Psoas muscle (tissue), 8 donors: ENCODE measurements around the gene YWHAQ. TPM values are rescaled to one million over a fixed set of nuclear protein-coding genes. Genes with fewer than 3 reads are reported as not detected.

Experiments used
- ATAC-seq, 4 donors: fragments of 200-7000 bp; cut with Tn5 transposase; one replicate each; pipeline ENCODE4 v1.9.1; 2020; ENCODE audit warnings: moderate library complexity in 3 of 4, mild to moderate bottlenecking in 2 of 4
- DNase-seq, 2 donors: peaks; one replicate each; pipeline ENCODE4 v3.0.0-alpha.2; 2020
- H3K27ac ChIP-seq: fragments of 200-600 bp; one replicate; pipeline ENCODE4 v1.8.0; 2022
- H3K27me3 ChIP-seq, 3 donors: fragments of 200-600 bp in 1 of 3; one replicate each; pipeline versions ENCODE4 v1.6.1 to v1.8.0; 2013 to 2022; ENCODE audit warnings: low read length in 2 of 3, mild to moderate bottlenecking in 2 of 3, moderate library complexity in 1 of 3; ENCODE audit not compliant: insufficient read depth in 3 of 3
- H3K36me3 ChIP-seq, 2 donors: fragments of 200-600 bp in 1 of 2; one replicate each; pipeline versions ENCODE4 v1.6.1 to v1.8.0; 2013 to 2022; ENCODE audit warnings: low read depth in 1 of 2, mild to moderate bottlenecking in 1 of 2, moderate library complexity in 1 of 2; ENCODE audit not compliant: insufficient read depth in 1 of 2
- H3K4me1 ChIP-seq: fragments of 200-600 bp; one replicate; pipeline ENCODE4 v1.8.0; 2022
- H3K4me3 ChIP-seq: fragments of 200-600 bp; one replicate; pipeline ENCODE4 v1.8.0; 2022; ENCODE audit warnings: mild to moderate bottlenecking
- H3K9me3 ChIP-seq: fragments of 200-600 bp; one replicate; pipeline ENCODE4 v1.8.0; 2022
- CTCF ChIP-seq: fragments of 200-600 bp; IDR thresholded peaks from one replicate; pipeline ENCODE4 v1.8.0; 2022; ENCODE audit warnings: antibody characterized with exemption
- WGBS, 3 donors: extraction: QIAGEN DNeasy Blood & Tissue Kit; methylation state at CpG; one replicate each; pipeline versions ENCODE4 v1.1.6 to v1.1.7; 2013; 5-methylcytosine and 5-hydroxymethylcytosine counted together
- intact Hi-C, 2 donors: fragments of 100-400 bp; cut with DNase I; formaldehyde crosslinking; loops; one replicate each; pipeline versions ENCODE4 v1.11.0 to v1.14.2; 2022
- polyA plus RNA-seq, 3 donors: library from polyadenylated mRNA; stranded (reverse); fragments of 200-250 nt; gene quantifications; one replicate each; pipeline ENCODE4 v1.2.3, GENCODE V29; 2013
- total RNA-seq, 4 donors: library from RNA; stranded (reverse); fragmentation: NEBNext Ultra II Directional in 2 of 4; extraction: Animal tissue kit (Norgen Biotek cat#: 25700) in 2 of 4; gene quantifications; one replicate each; pipeline versions ENCODE4 v1.2.1 to v1.2.4, GENCODE V29; 2021 to 2023
- donor health status: healthy with polysubstance abuse.
- donor health status: DM: no; HTN: no; CAD: no; lungs with moderate emphysema.
- donor health status: Bipolar disorder and iron deficiency.
- donor health status: healthy.
- donor health status: DM: yes; HTN: yes; CAD: no.
- donor health status: DM: no; HTN: no; CAD: no.
- donor health status: DM: no; HTN: no; CAD: no.
- donor health status: DM: yes; HTN: yes; CAD: no.

YWHAQ gene
- total and polyA plus RNA-seq, 7 donors = 41.5 to 74.7 (median 57.3) TPM

GRCh38 chr2:9535177-9535576 is 95.6 kb downstream of the YWHAQ start:
- no peak overlapping the region for H3K27ac ChIP-seq
- no peaks in the 10 kb centered on the region for H3K4me1 ChIP-seq
- no peak for ATAC-seq
- H3K4me3 ChIP-seq = no peak overlapping the region
- H3K9me3 ChIP-seq = no peaks in the 10 kb centered on the region
- no peak for TF ChIP-seq CTCF
- H3K27me3 ChIP-seq = no peaks in the 10 kb centered on the region
- 54 to 72% (median 68%) methylated on average over 1 of the region's 1 CpG for WGBS, 3 donors
- H3K36me3 ChIP-seq = peaks cover 0 to 54% of the 10 kb centered on the region in 2 donors
- no peak for DNase-seq
- intact Hi-C loops = no loop called here

Other genes with a start within 250 kb of the YWHAQ start
- gene ITGB1BP1, start 207.5 kb downstream of the YWHAQ start, total RNA-seq = 100 to 1,000 TPM in 1 of 4 donors, 10 to 100 TPM in 3; 47.5 to 138 (median 69.2) TPM
- gene ITGB1BP1, start 207.5 kb downstream of the YWHAQ start, polyA plus RNA-seq = 100 to 1,000 TPM in 1 of 3 donors, 10 to 100 TPM in 2; 74.1 to 116 (median 94.9) TPM
- 10 to 100 TPM; 14.4 to 21.8 (median 17.8) TPM for gene CPSF3, start 207.3 kb downstream of the YWHAQ start, total RNA-seq
- gene CPSF3, start 207.3 kb downstream of the YWHAQ start, polyA plus RNA-seq = 10 to 100 TPM; 11.3 to 21.7 (median 19.3) TPM
- 10 to 100 TPM; 46.4 to 60.2 (median 50.9) TPM for gene IAH1, start 156.4 kb downstream of the YWHAQ start, total RNA-seq
- gene IAH1, start 156.4 kb downstream of the YWHAQ start, polyA plus RNA-seq = 10 to 100 TPM; 30.1 to 63.0 (median 31.6) TPM
- gene ADAM17, start 75.2 kb downstream of the YWHAQ start, total RNA-seq = 10 to 100 TPM; 12.9 to 36.3 (median 16.1) TPM
- gene ADAM17, start 75.2 kb downstream of the YWHAQ start, polyA plus RNA-seq = 10 to 100 TPM in 2 of 3 donors, 1 to 10 TPM in 1; 7.4 to 18.2 (median 15.4) TPM
- 1 to 10 TPM; 3.8 to 7.6 (median 5.8) TPM for gene TAF1B, start 212.5 kb upstream of the YWHAQ start, total RNA-seq
- 1 to 10 TPM; 2.7 to 6.0 (median 5.7) TPM for gene TAF1B, start 212.5 kb upstream of the YWHAQ start, polyA plus RNA-seq